SK-N-DZ (cell line): ENCODE data around the gene CATSPER2.
"Not testable (repeated sequence)": the region's sequence is repeated elsewhere in the genome, so short reads cannot be mapped to it uniquely, and the experiment has no call there.

Experiments used
- DNase-seq: peaks from one replicate; pipeline ENCODE4 v3.0.0-alpha.2; 2015; ENCODE audit warnings: low spot score
- small RNA-seq, 2 experiments: library from RNA; depleted of rRNA; stranded (forward); fragments of <200 nt; gene quantifications; one replicate each; pipeline ENCODE3, GENCODE V24; 2014

Gene CATSPER2

DNA sequence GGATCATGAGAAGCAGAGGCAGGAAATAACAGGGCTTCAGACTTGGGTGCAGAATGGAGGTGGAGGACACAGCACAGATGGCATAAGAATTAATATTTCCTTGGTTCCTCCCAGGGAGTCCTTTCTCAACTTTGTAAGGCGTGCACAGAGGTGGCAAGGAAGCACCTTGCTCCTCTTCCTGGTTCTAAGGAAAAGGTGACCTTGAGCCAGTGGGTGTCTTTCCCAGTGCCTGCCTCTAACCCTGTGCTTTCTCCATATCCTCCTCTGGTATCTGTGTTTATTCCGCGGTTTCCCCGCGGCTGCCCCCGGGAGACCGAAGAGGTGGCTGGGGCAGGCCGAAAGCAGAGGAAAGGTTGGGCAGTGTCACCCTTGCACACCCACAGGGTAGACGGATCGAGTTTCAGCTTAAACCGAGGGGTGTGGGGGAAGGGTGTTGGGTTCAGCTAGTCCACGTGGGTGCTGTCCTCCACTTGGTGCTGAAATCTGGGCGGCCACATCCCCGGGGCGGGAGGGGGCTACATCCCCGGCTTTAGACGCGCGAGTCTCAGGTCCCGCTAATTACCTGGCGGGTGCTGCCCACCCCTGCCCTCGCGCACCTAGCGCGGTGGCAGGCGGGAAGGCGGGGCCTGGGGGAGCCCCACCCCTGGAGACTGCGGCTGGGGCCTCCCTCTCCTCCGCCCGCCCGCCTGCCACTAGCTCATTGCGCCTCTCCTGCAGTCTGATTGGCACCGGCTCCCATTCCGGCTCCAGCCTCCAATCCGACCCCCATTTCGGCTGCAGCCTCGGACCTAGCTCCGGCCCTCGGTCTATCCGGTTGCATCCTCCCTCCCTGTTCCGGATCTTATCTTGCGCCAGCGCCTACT, 55.1 kb downstream of the CATSPER2 start, which contains the start of gene CKMT1B:
Gene CKMT1B, plus strand, starts transcription at position 700 of the 863 bp plus-strand sequence. CDS start 192 bp downstream, outside the sequence.
- DNase-seq, result not testable (repeated sequence)

DNA sequence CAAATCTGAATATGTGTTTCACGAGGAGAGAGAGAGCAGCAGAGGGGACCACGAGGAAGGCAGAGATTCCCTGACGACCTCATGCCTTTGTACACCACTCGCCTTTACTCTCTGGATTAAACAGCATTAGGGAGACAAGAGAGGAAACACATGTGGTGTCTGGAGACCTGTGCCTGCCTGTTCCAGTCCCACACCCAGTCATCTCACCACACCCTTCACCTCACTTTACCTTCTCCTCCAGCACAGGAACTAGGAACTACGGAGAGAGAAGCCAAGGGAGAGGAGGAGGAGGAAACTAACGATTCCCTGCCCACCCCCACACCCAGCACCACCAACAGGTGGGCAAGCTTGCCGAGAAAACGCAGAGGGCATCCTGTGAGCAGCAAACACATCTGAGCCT, 55.8 kb downstream of the CATSPER2 start:
- DNase-seq, result not testable (repeated sequence)

DNA sequence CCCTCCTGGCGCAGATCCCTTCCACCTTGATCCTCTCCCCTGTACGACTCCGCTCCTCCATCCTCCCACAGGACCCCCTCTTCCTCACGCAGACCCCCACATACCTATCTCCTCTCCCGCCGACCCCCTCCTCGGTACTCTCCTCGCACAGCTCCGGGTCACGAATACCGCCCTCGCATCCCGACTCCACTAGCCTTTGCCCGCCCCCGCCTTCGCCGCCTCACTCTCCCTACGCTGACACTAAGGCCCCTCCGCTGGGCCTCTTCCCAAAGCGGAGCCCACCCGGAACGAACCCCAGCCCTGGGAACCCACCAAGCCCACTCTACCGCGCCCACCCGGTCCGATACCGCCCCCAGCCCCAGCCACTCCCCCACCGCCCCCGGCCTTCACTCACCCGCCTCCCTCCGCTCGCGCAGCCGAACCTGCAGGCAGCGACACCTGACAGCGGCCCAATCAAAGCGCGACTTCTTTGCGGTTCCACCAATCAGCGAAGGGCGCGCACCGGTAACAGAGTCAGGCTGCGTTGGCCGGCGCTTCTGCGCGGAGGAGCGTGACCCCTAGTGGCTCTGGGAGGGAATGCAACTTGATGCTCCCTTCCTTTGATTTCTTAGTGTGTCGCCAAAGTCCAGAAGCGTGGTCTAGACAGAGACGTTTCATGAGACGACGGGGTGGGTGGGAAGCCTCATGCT, 58.7 kb downstream of the CATSPER2 start, which contains the start of gene PPIP5K1:
Gene PPIP5K1, minus strand, starts transcription at position 431 of the 689 bp plus-strand sequence. CDS start 5,704 bp downstream, outside the sequence.
- DNase-seq, result not testable (repeated sequence)

Small RNA genes within 50 kb of the gene (small RNA-seq; reads per million reads assigned to genes)
- gene PDIA3P2, result 0 reads per million in 2 experiments
- gene RNU6-554P, result 0 reads per million in 2 experiments
- 0 reads per million in 2 experiments for gene RNU6-610P
